GM18502 (cell line): ENCODE data around the gene EEF1A2.

Source experiments
- ATAC-seq: cut with Tn5 transposase; IDR thresholded peaks from one replicate; pipeline ENCODE4 v1.9.1; 2021; ENCODE audit warnings: mild to moderate bottlenecking; ENCODE audit not compliant: unreplicated experiment, poor library complexity

Gene EEF1A2

DNA sequence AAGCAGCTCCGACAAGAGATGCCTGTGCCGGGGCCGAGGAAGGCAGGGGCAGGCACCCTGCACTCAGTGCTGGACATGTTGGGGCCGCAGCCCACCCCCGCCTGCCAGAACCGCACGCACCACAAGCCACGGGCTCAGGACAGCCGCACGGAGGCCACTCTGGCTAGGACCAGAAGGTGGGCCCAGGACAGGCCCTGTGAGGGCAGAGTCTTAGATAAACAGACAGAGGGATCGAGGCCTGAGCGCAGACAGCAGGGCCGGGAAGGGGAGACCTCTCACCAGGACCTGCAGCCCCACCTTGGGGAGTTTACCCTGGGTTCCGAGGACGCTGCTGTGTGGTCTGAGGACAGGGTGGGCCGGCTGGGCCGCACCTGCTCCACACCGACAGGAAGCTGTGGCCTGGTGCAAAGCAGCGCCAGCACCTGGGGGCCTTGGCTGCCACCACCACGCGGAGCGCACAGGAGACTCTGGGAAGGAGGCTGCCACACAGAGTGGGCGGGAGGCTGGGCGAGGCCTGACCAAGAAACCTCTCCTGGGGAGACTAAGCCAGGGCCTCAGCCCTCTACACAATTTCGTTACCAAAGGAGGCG, 58.4 kb downstream of the EEF1A2 start:
- ATAC-seq = no peak

DNA sequence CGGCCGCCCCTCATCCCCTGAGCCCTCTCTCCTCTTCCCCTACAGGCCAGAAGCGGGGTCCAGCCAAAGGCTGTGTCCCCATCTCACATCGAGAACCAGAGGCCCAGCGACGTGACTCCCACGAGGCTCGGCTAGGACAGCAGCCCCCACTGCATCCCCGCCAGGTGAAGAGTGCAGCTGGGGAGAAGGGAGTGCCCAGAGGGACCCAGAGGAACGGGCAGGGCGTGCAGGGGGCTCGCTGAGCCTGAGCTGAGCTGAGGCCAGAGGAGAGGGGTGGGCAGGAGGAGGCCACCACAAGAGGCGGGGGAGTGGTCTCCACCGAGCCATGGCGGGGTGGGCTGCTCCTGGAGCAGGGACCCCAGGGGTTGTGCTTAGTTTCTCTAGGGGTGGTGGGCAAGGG, 59.0 kb downstream of the EEF1A2 start:
- ATAC-seq = no peak

DNA sequence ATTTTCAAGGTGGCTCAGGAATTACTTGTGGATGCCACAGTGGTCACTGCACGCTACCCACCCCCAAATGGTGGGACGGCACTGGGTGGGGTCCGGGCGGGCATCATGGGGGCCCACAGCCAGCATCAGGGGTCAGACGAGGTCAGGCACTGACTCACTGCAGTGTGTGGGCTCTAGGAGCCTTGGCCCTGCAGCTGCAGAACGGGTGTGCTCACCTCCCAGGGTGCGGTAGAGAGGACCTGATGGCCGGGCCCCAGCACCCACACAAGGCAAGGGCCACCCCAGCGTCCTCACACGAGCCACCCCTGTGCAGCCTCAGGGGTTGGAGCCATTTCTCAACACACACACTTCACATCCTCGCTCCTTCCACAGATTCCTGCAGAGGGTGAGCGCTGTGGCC, 60.8 kb downstream of the EEF1A2 start:
- ATAC-seq = no peak
